Activated effector memory CD4-positive, alpha-beta T cell treated with anti-CD3 and anti-CD28 coated beads, Interleukin-2, amount 50 U/mL, for 16 hours (primary cell): ENCODE results near the gene DTNB.
A peak's percentile ranks its signal among the peaks of the same experiment; 100 is the strongest.

Source experiments
- DNase-seq: peaks from one replicate; pipeline ENCODE4 v3.0.0-alpha.2; 2020

Gene DTNB

DNA sequence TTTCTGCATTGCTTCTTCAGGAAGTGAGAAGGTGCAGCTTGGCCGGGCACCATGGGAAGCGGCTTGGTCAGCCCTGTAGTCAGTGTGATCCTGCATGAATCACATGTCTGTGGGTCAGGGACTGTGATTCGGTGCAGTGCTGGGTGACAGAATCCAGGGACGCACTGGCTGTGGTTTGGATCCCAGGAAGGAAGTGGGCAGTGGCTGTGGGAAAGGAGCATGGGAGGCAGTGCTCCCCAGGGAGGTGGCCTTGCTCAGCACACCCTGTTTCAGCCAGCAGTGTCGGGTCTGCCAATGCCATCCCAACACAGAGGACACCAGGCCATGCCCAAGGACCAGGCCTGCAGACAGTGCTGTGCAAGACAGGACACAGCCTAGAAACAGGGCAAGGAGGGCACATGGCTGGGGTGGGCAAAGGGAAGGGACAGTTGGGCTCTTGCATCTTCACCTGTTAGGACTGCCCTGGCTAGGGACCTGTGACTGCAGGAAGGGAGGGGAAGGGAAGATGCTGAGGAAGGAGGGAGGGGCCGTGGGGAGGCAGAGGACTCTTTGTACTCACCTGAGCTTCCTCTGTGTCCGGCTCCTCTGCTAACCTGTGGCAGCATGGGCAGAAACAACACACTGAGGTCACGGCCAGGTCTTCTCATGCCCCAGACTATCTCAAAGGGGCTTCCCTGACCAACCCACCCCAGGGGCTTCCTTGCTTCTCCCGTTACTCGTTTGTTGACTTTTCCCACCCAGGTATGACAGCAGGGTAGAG is 294.5 kb downstream of the DTNB start:
- peak; percentile 59 for DNase-seq

DNA sequence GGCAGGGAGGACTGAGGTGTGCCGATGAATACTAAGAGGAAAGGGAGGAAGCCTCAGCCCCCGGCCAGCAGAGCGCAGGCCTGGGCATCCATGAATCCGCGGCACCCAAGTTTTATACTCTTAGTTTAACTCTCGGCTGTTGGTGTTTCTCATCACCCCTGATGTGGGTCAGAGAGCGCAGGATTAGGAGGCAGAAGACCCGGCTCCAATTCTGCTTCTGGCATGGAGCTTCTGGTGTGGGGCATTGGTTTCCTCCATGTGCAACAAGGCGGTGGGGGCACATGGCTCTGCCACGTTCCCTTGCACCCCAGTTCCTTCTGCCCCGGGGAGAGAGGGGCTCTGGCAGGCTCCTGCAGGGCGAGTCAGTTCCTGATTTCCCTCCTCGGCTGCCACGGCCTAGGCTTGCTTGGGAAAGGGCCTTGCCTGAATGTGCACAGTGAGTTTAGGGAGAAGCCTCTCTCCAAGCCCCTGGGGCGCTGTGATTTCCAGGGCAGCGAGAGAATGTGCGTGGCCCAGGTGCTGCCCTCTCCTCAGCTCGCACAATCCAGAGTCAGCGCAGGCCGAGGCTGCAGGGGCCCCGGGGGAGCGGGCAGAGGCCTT is 295.5 kb downstream of the DTNB start:
- peak; percentile 54 for DNase-seq

DNA sequence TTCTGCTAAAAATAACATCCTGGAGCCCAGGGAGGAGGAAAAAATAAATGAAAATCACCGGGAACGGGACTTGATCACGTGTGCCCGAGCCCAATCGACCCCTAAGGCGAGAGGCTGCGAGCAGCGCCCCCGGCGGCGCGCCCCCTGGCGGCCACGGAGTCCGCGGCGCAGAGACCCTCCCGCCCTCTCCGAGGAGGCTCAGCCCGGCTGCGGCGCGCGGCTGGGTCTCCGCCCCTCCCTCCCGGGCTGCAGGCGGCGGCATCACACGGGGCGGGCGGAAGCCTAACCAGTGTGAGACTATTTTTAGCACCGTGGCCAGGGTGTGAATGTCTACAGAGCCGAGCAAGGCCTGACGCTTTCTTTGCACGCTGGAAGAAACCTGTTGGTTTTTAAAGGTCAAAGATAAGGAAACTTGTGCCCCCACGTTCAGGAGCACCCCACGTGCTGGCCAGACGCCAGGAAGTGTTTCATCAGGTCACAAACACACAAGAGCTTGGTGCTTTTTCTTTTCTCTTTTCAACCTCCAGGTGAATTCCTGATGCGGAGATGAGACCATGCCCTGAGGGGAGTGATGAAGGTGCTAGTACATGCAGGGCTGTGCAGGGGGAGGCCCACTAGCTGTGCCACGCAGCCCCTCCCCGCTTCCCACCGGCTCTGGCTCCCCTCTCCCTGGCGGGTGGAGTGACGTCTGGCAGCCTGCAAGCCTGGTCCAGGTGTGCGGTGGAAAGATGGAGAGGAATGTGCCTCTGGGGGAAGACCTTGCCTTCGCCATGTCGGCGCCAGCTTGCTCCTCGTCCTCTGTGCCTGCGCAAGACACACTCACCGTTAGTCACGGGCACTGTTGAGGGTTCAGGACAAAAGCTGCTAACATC is 296.4 kb downstream of the DTNB start:
- peak; percentile 97 for DNase-seq

DNA sequence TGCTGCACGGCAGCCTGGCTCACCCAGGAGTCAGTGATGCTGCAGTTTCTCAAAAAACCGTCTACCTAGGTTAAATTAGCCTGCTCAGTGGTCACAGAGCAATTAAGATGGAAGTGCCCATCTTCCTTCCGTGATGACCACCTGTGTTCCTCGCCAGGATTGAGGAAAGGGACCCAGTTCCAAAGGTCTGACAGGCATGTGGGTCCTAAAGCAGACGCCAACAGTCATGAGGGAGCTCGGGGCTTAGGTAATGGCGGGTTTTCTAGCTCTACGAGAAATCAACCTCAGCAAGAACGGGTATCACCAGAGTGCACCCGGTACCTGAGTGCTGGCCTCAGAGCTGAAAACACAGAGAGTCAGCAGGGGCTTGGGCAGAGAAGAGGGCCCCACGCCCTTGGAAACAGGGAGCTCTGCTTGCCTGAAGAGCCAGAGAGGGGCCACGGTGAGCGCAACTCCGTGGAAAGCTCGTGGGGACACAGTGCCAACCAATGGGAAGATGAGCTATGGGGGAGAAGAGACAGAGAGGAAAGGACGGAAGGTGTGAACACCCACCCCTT is 297.3 kb downstream of the DTNB start:
- peak; percentile 61 for DNase-seq

DNA sequence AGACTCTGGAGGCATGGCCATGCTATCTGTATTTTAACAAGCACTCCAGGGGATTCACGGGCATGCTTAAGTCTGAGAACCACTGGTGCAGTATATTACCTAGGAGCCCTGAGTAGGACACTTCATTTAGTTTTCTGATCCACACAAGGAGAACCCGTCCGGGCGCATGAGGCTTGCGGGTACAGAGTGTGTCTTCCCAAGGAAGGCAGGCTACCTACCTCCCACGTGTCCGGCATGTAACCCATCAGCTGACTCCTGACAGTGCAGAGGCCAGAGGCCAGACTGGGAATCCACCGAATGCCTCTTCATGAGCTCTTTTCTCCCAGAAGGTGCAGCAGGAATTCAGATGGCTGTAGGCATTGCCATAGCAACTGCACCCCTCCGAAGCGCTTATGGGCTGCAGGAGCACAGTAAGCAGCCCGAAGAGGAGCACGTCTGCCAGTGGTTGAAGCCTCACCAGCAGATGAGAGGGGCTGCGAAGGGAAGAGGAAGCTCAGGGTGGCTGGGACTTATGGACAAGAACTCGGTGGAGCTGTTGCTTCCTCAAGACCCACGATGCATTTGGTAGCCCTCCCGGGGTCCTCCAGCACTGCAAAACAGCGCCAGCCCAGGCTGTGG is 297.9 kb downstream of the DTNB start:
- peak; percentile 58 for DNase-seq

DNA sequence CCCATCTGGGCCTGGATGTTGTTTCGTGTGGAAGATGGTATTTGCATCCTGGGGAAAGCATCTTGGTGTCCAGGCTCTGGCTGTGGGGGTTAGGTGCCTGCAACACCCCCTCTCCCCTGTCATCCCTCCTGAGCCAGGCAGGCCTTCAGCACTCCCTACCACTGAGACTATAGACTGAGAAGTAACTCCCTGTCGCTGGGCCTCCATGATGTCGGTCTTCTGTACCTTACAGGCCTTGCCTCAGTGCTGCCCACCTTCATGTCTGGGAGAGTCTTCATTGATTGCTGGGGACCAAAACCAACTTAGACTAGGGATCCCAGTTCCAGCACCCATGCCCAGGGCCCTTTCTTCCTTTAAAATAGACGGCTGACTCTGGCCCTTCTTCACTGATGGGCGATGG is 298.6 kb downstream of the DTNB start:
- DNase-seq: peak; percentile 44

DNA sequence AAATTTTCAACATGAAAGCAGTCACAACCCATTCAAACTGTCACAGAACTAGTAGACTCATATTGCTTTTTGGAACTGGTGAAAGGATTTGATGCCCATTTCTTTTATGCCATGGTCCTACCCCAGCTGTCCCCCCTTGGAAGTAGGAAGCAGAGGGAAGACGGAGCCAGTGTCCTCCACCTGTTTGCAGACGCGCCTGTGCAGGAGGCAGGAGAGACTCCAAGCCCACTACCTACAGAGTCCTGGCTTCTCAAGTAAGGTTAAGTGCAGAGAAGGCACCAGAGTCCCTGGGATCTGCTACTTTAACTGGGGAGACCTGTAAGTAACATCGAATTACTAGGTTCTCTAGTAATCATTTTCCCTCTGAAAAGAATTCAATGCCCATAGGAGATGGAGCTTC is 299.0 kb downstream of the DTNB start:
- peak; percentile 37 for DNase-seq

DNA sequence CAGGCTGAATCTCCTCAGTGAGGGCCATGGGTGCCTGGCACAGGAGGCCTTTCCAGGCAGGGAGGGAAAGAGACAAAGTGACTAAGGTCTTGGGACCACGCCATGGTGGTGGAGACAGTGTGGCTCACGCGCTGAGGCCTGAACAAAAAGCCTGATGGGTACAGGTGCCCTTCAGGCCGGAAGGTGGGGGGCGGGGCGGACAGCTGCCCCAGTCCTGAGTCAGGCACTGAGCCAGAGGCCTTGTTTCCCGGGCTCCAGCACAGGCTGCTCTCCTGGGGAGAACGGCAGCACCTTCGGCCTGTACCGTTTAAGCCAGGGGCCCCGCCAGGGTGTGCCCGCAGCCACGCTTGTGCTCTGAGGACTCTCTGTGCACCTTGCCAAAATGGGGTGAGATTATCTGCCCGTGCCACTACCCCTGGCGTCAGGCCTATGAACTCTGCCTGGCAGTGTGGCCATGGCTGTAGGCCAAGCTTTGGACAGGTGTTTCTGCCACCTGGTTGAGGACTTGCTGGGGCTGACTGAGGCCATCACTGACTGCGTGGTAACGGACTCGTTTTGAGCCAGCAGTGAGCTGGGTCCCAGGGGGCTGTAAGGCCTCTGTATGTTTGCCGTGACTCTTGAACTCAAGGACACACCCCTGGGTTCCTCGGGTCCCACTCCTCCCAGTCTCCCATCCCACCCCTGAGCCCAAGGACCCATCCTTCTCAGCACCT is 300.0 kb downstream of the DTNB start:
- peak; percentile 34 for DNase-seq

DNA sequence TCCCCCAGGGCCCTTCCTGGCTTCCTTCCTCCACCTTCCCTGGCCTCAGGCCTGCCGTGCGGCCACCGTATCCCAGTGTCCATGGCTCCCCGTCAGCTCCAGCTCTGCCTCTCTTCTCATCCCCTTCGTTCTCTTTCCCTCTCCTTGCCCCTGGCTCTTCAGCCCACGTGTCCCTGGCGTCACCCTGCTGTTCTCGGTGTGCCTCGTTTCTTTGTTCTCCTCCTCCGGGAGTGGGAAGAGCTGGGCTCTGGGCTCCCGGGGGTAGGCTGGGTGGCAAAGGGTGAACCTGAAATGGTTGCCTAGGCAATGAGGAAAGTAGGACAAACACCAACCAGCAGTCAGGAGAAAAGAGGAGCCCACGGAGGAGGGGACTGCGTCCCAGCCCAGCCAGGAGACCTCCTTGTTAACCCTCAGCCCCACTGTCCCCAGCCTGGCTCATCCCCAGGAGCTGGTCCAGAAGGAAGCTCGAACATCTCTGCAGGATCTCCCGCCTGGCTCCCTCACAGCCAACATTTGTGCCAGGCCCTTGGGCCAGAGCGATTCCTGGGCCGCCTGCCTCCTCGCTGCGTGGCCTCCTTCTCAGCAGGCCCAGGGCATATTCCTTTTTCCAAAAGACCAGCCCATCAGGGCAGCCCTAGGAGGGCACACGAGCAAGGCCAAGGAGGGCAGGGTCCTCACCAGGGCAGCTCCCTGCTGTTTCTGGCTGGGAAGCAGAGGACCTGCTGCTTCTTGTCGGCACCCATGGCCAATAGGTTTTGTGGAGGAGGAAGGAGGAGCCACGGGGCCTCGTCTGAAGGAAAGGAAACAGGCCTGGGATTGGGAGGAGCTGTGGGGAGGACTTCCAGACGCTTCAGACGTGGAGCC is 300.7 kb downstream of the DTNB start:
- peak; percentile 52 for DNase-seq

DNA sequence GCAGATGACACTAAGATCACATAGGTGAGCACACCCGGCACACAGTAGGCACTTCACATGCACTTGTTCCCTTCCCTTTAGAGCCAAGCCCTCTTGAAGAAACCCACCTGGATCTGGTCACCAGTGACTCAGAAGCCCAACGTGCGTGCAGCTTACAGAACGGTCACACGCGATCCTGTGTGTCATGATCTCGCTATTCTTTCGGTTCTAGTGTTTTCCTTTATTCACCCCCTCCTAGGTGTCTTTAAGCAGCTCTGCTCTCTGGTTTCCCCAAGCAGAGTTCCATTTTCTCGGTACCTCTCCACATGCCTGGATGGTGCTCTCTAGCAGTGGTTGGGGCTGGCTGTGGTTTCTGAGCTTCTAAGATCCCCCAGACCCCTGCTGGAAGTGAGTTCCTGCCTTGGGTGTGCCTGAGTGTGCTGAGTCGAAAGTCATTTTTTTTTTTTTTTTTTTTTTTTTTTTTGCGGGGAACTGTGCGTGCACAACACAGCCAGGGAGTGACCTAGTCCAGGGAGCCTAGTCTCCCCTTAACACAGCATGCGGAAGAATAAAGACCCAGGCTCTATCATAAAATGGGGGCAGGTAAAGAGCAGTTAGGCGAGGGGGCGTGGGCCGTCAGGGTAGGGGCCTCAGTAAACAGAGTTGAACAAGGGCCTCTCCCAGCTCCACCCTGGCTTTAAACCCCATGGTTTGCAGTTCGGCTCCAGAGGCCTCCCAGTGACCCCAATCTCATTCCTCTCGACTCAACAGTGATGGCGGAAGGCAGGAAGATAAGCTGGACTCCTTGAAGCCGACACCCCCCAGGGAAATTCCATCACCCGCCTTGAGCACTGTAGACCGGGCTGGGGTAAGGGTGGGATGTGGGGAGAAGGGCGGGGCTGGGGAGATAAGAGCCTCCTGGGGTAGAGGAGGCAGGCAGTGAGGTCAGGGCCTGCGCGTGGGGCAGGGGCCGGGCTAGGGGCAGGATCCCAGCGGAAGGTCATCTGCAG is 301.8 kb downstream of the DTNB start:
- DNase-seq: peak; percentile 53

DNA sequence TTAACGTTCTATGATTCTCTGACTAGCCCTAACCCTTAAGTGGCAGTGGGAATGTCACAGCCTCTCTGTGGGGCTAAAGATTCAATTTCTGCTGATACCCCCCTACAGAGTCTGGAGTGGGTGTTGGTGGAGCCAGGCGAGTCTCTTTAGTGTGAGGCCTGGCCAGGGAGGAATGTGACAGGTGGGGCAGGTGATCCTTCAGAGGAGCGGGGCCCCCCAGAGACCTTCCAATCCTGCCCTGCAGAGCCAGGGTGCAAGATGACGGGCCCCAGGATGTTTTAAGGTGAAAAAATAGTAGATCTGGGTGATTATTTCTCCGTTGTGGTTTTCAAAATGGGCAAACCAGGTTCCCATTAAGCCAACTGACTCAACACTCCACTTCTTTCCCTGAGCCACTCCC is 303.5 kb downstream of the DTNB start:
- peak; percentile 51 for DNase-seq

DNA sequence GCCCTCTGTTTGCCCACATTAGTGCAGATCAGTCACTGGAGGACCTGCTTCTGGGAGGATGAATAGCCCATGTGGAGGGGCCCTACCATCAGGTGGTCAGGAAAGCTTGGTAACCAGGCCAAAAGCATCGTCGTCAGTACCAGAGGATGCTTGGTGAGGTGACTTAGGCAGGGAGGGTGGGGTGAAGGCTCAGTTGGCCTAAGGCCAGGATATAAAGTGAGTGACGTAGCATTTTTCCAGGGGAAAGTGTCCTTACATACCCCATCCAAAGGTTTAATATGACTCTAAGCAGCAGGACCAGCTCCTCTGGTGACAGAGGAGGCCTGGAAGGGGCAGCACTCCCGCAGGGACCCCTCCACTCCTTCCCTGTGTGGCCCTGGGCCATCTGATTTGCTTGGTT is 303.9 kb downstream of the DTNB start:
- peak; percentile 36 for DNase-seq

DNA sequence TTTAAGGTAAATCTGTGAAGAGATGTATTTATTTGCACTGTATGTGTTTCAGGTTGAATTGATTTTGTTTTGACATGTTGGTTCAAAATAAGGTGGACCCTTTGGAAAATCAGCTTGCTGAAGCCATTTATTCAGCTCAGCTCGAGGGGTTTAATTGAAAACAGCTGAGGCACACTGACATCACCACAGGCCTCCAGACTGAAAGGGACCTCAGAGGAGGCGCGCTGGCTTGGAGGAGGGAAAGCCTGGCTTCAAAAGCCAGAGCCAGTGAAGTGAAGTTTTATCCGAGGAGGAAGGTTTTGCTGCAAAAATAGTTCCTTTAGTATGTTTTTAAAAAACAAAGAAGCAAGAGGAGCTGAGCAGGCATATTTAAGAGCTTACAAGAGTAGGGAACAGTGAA is 304.7 kb downstream of the DTNB start:
- peak; percentile 16 for DNase-seq

DNA sequence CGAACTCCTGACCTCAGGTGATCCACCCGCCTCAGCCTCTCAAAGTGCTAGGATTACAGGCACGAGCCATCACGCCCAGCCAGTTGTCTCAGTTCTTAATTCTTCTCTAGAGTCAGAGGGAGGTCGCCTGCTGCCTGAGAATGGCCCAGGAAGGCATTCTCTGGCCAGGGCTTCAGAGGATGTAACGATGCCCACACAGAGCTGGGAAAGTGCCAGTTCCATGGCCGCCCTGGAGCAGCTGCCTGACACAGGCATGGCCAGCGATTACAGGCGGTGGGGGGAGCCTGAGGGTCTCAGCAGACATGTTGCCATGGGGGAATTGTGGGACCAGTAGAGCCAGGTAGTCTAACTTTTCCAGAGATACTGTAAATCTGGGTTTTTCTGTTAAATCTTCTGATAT is 306.1 kb downstream of the DTNB start:
- no peak for DNase-seq

DNA sequence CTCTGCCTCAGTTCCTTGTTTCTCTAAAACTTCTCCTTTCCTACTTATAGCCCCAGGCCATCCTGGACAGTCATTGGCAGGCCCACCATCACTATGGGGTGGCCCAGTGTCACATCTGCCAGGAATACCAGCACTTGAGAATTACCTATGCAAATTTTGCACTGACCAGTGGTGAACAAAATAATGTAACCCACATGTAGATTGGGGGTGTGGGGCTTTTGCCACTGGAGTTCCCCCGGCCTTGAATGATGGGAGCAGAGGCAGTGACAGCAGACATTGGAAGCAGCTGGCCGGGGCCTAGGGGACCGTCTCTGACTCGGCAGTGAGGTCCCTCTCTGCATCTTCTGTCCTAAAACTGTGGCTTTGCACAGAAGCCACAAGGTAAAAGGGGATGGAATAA is 306.7 kb downstream of the DTNB start:
- DNase-seq: no peak

DNA sequence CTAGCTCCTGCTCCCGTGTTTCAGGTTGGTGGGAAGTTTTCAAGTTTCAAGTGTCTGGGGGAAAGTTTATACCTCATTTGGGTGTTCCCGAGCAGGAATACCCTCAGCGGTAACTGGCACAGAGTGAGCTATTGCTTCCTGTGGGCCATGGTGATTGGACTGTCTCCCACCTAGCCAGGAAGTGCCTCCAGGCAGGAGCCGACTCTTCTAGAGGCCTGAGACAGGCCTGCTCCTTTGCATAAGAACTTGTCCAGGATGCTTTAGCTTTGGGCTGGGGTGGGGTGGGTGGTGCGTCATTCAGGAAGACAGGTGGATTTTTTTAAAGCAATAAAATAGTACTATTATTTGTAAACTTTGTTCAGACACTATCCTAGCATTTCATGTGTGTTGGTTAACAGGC is 308.1 kb downstream of the DTNB start:
- DNase-seq: no peak

DNA sequence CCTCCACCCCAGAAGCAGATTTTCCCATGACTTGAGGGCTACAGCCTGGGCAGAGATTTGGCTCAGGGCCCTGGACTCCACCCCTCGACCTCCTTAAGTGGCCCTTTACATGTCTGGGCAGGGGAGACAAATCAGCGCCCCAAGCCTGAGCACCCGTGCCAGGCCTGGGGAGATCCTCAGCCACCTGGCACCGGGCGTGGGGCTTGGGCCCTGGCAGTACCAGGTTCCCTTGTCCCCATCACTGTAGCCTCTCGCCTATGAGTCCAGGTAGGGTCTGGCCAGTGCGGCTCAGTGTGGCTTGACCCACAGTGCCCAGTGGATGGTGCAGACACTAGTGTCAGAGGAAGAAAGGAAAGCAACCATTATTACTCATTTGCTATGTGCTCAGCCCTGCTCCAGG is 309.6 kb downstream of the DTNB start:
- DNase-seq: no peak

DNA sequence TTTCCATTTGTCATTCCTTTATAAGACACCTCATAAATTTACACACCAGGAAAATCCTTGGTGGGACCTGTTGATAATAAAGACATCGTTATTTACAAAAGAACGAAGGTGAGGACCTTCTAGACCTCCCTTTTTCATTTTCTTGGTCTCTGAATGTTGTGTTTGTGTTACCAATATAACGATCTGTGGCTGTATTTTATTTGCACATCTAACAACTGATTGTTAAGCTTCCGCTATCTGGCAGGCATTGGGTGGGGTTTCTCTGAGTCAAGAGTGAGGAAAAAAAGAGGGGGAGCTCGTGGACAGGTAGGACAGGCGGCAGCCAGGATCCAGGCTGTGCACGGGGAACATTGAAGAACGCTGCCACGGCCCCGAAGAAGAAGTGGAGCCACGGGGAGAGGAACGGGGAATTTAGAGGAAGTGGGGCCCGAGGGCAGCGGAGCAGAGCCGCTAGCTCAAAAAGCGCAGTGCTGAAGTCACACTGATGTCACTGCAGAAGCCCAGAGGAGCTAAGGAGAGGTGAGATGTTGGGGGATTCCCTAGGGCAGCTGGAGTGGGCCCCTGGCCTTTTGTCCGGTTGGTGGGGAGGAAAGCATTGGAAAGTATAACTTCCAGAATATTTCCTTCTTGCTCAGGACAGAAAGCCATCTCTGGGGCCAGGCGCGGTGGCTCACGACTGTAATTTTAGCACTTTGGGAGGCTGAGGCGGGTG is 310.8 kb downstream of the DTNB start:
- DNase-seq: peak; percentile 85

DNA sequence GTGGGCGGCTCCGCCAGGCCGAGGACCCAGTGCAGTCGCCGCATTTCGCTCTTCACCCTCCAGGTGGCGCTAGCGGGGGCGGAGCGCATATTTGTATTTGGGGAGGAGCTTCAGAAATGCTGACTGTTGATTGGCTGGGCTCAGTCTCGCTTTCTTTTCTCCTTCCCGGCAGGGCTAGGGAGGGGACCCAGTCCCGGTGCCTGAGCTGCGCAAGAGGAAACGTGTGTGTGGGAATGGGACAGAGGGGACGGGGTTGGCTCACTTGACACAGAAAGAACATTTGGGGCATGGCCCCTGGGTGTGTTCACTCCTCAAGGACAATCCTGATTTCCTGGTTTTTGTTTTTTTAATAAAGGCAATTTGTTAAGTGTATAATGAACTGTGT is 311.3 kb downstream of the DTNB start:
- DNase-seq: peak; percentile 98
